Heart left ventricle (tissue), 16 donors: ENCODE data around the gene ORM2. TPM values are rescaled to one million over a fixed set of nuclear protein-coding genes. Genes with fewer than 3 reads are reported as not detected.
"Not testable (repeated sequence)": the region's sequence is repeated elsewhere in the genome, so short reads cannot be mapped to it uniquely, and the experiment has no call there.

Experiments
- ATAC-seq, 4 donors: fragments of 200-7000 bp; cut with Tn5 transposase; one replicate each; pipeline ENCODE4 v1.9.1; 2020 to 2022; ENCODE audit warnings: moderate library complexity in 4 of 4, mild to moderate bottlenecking in 3 of 4, moderate number of reproducible peaks in 1 of 4
- DNase-seq, 5 donors: peaks; one replicate each; pipeline ENCODE4 v3.0.0-alpha.2; 2020
- H3K27ac ChIP-seq, 12 donors: fragments of 200-600 bp; sonication (generic) in 4 of 12; one replicate each; pipeline versions ENCODE4 v1.5.0 to v1.8.0; 2016 to 2022; ENCODE audit warnings: mild to moderate bottlenecking in 2 of 12
- H3K27me3 ChIP-seq, 9 donors: fragments of 200-600 bp; sonication (generic) in 2 of 9; one replicate each; pipeline versions ENCODE4 v1.5.1 to v1.8.0; 2016 to 2022; ENCODE audit warnings: mild to moderate bottlenecking in 3 of 9
- H3K36me3 ChIP-seq, 9 donors: fragments of 200-600 bp; sonication (generic) in 2 of 9; one replicate each; pipeline versions ENCODE4 v1.5.0 to v1.8.0; 2018 to 2022; ENCODE audit warnings: mild to moderate bottlenecking in 2 of 9
- H3K4me1 ChIP-seq, 12 donors: fragments of 200-600 bp; sonication (generic) in 4 of 12; one replicate each; pipeline versions ENCODE4 v1.5.0 to v1.8.0; 2016 to 2022; ENCODE audit warnings: mild to moderate bottlenecking in 3 of 12
- H3K4me3 ChIP-seq, 12 donors: fragments of 200-600 bp; sonication (generic) in 4 of 12; one replicate each; pipeline versions ENCODE4 v1.5.0 to v1.8.0; 2017 to 2022; ENCODE audit warnings: mild to moderate bottlenecking in 9 of 12, moderate library complexity in 4 of 12
- H3K9me3 ChIP-seq, 12 donors: fragments of 200-600 bp; sonication (generic) in 4 of 12; one replicate each; pipeline versions ENCODE4 v1.5.0 to v1.8.0; 2016 to 2022; ENCODE audit warnings: mild to moderate bottlenecking in 1 of 12
- POLR2A ChIP-seq, 2 donors: fragments of 450-650 bp; IDR thresholded peaks; one replicate each; pipeline ENCODE4 v1.6.1; 2017; ENCODE audit warnings: antibody characterized with exemption in 2 of 2, mild to moderate bottlenecking in 2 of 2, moderate library complexity in 2 of 2
- WGBS, 4 donors: extraction: QIAGEN DNeasy Blood & Tissue Kit in 2 of 4; methylation state at CpG; one replicate each; pipeline versions ENCODE4 v1.1.5 to v1.1.7; 2013 to 2018; 5-methylcytosine and 5-hydroxymethylcytosine counted together
- intact Hi-C, 10 donors: fragments of 100-400 bp; cut with DNase I; formaldehyde crosslinking; loops; one replicate each; pipeline versions ENCODE4 v1.11.1 to v1.14.2; 2022
- polyA plus RNA-seq, 2 donors: library from polyadenylated mRNA; stranded (reverse); fragments of 200-250 nt; gene quantifications; one replicate each; pipeline ENCODE4 v1.2.3, GENCODE V29; 2013
- total RNA-seq, 9 donors: library from RNA; depleted of rRNA in 2 of 9; stranded (reverse); fragments of >200 nt in 2 of 9; fragmentation: NEBNext Ultra II Directional in 3 of 9; extraction: Animal tissue kit (Norgen Biotek cat#: 25700) in 3 of 9; gene quantifications; one replicate each; pipeline versions ENCODE4 v1.1.0 to v1.2.4, GENCODE V29; 2016 to 2023
- TF ChIP-seq, protein P1 (sequence below), 12 donors: fragments of 200-600 bp; sonication (generic) in 4 of 12; IDR thresholded peaks; one replicate each; pipeline versions ENCODE4 v1.5.0 to v1.8.0; 2018 to 2022; ENCODE audit warnings: antibody characterized with exemption in 12 of 12, mild to moderate bottlenecking in 5 of 12
- donor health status: ischemic (EF 13 %, LVEDD 7.1; RV severe dilation, severe dysfunction).
- donor health status: healthy with polysubstance abuse.
- donor health status: DM: no; HTN: yes; CAD: no.
- donor health status: DM: no; HTN: no; CAD: no.
- donor health status: ischemic (EF 25% LVEDD 6.9; RV normal size, moderate dysfunction).
- donor health status: ischemic (EF 25% LVEDD 5.7; RV mildly dilated, moderate dysfunction).
- donor health status: healthy.
- donor health status: DM: yes; HTN: yes; CAD: no.
- donor health status: ischemic (EF 35%, LVEDD 5.7; RV mildly dilated, moderate dysfunction).
- donor health status: nonischemic (EF 11% LVEDD 7.7; RV severe dilation, severe dysfunction).
- donor health status: DM: yes; HTN: yes; CAD: no.
- donor health status: PGD.
- donor health status: ischemic (EF 29% LVEDD 5.4; RV normal size, mild dysfunction).
- donor health status: nonischemic (EF 23%, LVEDD 6.1; RV moderate dilation, normal function).

The ORM2 gene
- total and polyA plus RNA-seq, 11 donors: 0.14 TPM; not detected in 10

DNA sequence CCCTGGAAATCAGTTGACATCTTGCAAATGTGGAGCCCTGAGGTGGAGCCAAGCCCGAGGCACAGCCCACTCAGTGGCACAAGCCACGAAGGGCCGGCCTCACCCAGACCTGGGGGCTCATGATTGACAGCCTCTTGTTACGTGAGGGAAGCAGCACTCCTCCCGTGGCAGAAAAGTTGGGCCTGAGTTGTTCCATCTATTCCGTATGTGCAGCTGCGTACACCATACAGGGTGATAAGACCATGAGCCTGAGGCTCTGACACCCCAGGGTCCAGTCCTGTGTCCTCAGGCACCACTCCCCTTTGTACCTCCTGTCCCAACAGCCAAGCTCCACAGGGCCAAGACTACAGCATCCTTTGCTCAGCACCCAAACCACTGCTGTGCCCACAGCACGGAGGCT is 1.9 kb upstream of the ORM2 start:
- Histone ChIP-seq H3K4me1 (no peaks in the 10 kb centered on the region), H3K27ac (no peak overlapping the region), H3K9me3 (no peaks in the 10 kb centered on the region), H3K27me3 (peaks cover 0 to 6% (median 0%) of the 10 kb centered on the region in 9 donors), H3K4me3 (no peak overlapping the region), H3K36me3 (no peaks in the 10 kb centered on the region)
- DNase-seq (no peak), ATAC-seq (no peak)
- TF ChIP-seq POLR2A (IDR thresholded peaks at IDR 0.05): no peak
- TF ChIP-seq, protein P1, sequence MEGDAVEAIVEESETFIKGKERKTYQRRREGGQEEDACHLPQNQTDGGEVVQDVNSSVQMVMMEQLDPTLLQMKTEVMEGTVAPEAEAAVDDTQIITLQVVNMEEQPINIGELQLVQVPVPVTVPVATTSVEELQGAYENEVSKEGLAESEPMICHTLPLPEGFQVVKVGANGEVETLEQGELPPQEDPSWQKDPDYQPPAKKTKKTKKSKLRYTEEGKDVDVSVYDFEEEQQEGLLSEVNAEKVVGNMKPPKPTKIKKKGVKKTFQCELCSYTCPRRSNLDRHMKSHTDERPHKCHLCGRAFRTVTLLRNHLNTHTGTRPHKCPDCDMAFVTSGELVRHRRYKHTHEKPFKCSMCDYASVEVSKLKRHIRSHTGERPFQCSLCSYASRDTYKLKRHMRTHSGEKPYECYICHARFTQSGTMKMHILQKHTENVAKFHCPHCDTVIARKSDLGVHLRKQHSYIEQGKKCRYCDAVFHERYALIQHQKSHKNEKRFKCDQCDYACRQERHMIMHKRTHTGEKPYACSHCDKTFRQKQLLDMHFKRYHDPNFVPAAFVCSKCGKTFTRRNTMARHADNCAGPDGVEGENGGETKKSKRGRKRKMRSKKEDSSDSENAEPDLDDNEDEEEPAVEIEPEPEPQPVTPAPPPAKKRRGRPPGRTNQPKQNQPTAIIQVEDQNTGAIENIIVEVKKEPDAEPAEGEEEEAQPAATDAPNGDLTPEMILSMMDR (IDR thresholded peaks at IDR 0.05): no peak
- intact Hi-C loops: no loop called here
- 88 to 94% (median 91%) methylated on average over 4 to 8 of the region's 8 CpGs for WGBS, 4 donors

DNA sequence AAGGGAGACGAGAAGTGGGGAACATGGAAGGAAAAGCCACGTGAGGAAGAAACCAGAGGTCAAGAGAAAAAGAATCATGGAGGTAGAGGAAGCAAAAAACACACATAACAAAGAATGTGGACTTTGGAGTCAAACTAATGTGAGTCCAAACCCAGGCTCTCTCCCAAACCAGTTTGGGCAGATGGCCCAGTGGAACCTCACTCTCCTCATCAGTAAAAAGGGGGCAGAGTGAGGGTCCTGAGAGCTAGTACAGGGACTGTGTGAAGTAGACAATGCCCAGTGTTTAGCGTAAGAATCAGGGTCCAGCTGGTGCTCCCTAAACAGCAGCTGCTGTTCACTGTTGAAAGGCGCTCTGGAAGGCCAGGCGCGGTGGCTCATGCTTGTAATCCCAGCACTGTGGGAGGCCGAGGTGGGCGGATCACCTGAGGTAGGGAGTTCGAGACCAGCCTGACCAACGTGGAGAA is 1.3 kb upstream of the ORM2 start:
- intact Hi-C loops, H3K9me3 ChIP-seq, DNase-seq, H3K27me3 ChIP-seq, H3K27ac ChIP-seq, H3K36me3 ChIP-seq, H3K4me1 ChIP-seq, H3K4me3 ChIP-seq, ATAC-seq: not testable (repeated sequence)
- 84 to 90% (median 87%) methylated on average over 10 of the region's 10 CpGs for WGBS, 4 donors

DNA sequence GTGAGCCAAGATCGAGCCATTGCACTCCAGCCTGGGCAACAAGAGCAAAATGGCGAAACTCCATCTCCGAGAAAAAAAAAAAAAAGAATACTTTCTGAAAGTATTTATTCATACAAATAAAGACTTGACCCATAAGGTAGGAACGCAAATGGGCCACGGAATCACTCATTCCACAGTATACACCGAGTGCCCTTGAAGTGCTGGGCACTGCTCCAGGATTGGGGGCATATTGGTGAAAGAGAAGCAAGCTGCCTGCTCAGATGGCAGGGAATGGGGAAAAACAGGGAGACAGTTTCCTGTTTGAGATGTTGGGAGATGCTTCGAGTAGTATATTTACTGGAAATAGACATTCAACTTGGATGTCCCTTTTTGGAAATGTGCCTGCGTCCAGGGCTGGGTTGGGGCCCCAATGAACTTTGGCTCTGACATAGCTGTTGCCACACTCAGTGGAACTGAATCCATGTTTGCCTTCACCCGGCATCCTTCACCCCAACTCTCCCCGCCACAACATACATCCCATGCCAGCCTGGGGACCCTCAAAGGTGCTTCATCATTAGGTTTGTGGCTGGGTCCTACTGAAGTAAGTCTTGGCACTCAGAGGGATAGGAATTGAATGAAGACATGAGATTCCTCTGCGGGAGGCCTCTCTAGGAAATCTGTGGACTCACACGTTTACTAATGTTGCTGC is 588 bp upstream of the ORM2 start:
- H3K4me3 ChIP-seq, H3K27ac ChIP-seq, DNase-seq, H3K36me3 ChIP-seq, intact Hi-C loops, ATAC-seq, H3K27me3 ChIP-seq, H3K4me1 ChIP-seq, H3K9me3 ChIP-seq: not testable (repeated sequence)
- 83 to 91% (median 85%) methylated on average over 10 to 11 of the region's 12 CpGs for WGBS, 4 donors

DNA sequence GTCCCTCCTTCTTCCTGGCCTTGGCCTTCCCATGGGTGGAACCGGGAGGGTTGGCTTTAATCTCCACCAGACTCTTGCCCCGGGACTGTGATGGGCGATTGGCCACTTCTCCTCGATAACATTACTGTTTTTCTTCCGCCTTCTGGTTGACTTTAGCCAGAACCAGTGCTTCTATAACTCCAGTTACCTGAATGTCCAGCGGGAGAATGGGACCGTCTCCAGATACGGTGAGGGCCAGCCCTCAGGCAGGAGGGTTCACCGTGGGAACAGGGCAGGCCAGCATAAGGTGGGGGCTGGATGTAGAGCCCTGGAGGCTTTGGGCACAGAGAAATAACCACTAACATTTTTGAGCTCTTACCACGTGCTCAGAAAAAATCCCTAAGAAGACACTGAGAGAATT is 967 bp downstream of the ORM2 start:
- H3K4me3 ChIP-seq: no peak overlapping the region
- no peak overlapping the region for H3K27ac ChIP-seq
- H3K4me1 ChIP-seq: no peaks in the 10 kb centered on the region
- DNase-seq (no peak), ATAC-seq (no peak)
- TF ChIP-seq, protein P1 (IDR thresholded peaks at IDR 0.05): no peak
- TF ChIP-seq POLR2A (IDR thresholded peaks at IDR 0.05): no peak
- WGBS, 4 donors: 63 to 75% (median 68%) methylated on average over 10 of the region's 10 CpGs
- peaks cover 0 to 6% (median 0%) of the 10 kb centered on the region in 9 donors for H3K27me3 ChIP-seq
- peaks cover 0 to 4% (median 0%) of the 10 kb centered on the region in 9 donors for H3K36me3 ChIP-seq
- no peaks in the 10 kb centered on the region for H3K9me3 ChIP-seq
- intact Hi-C loops: no loop called here

DNA sequence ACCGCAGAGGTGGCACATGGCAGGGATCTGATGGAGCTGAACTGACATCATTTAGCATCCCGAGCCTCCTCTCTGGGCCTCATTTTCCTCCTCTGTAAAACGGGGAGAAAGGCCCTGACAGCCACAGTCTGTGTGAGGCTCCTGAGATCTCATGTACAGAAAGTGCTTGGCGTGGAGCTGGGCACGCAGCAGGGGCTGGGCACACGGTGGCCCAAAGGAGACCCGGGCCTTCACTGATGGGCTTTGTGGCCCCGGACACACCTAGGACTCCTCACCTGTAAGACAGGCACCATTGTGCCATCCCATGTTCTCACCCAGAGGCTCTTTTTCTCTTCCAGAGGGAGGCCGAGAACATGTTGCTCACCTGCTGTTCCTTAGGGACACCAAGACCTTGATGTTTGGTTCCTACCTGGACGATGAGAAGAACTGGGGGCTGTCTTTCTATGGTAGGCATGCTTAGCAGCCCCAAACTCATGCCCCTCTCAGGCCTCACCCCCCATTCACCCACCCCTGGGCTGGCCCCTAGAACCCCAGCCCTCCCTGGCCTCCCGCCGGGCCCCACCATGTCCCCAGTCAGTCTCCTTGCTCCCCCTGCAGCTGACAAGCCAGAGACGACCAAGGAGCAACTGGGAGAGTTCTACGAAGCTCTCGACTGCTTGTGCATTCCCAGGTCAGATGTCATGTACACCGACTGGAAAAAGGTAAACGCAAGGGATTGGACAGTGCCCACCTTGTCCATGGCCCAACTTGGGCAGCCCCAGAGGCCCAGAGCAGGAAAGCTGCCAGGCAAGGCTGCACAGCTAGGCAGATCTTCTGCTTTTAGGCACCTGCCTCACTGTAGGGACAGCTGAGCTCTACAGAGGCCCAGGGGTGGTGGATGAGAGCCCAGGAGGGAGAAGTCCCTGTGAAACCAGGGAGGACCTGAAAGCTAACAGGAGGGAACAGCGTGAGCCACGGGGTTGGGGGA is 1.8 kb downstream of the ORM2 start:
- H3K4me1 ChIP-seq, ATAC-seq, DNase-seq, H3K4me3 ChIP-seq, H3K9me3 ChIP-seq, intact Hi-C loops, H3K27ac ChIP-seq, H3K27me3 ChIP-seq: not testable (repeated sequence)
- H3K36me3 ChIP-seq: peaks cover 0 to 12% (median 0%) of the 10 kb centered on the region in 9 donors
- WGBS, 4 donors: 78 to 90% (median 81%) methylated on average over 13 to 15 of the region's 19 CpGs

DNA sequence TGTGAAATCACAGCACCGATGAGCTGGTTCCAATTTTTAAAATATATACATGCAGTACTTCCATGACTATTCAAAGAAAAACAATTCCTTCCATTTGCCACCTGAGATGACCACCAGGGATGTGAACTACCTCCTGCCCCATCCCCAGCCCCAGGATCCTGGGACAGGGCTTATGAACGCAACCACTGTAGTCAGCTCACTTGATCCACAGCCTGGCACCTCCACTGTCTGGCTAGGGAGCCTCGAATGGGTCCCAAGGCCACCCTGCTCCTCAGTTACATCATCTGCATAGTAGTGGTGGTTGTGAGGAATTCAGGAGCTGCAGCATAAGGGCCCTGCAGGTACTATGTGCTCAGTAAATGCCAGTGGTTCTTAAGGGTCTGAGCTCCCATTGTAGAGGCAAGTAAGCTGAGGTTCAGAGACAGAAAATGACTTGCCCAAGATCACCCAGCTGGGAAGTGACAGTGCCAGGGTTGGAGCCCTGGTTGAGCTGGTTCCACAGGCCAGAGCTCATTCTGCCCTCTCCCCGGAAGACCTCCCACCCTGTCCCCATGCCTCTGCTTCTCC is 2.9 kb downstream of the ORM2 start:
- H3K9me3 ChIP-seq, H3K4me1 ChIP-seq, ATAC-seq, H3K27me3 ChIP-seq, DNase-seq, intact Hi-C loops, H3K4me3 ChIP-seq, H3K27ac ChIP-seq: not testable (repeated sequence)
- 81 to 87% (median 84%) methylated on average over 3 to 4 of the region's 4 CpGs for WGBS, 4 donors
- H3K36me3 ChIP-seq: peaks cover 0 to 22% (median 10%) of the 10 kb centered on the region in 9 donors

DNA sequence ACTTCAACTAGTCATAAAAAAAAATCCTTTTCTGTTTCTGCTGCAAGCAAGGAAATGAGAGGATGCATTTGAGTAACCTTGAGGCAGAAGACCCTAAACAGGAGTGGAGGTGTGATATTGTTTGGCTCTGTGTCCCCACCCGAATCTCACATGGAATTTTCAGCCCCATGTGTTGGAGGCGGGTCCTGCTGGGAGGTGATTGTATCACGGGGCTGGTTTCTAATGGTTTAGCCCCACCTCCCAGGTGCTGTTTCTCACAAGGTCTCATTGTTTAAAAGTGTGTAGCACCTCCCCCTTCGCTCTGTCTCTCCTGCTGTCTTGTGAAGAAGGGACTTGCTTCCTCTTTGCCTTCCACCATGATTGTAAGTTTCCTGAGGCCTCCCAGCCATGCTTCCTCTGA is 4.0 kb downstream of the ORM2 start:
- H3K4me3 ChIP-seq, DNase-seq, H3K27ac ChIP-seq, H3K4me1 ChIP-seq, H3K9me3 ChIP-seq, ATAC-seq, intact Hi-C loops, H3K27me3 ChIP-seq: not testable (repeated sequence)
- WGBS, 4 donors: 61 to 93% (median 76%) methylated on average over 2 to 3 of the region's 4 CpGs
- peaks cover 0 to 34% (median 21%) of the 10 kb centered on the region in 9 donors for H3K36me3 ChIP-seq
